Measurements from ENCODE around the gene GABRB2.
"Not testable (repeated sequence)": the region's sequence is repeated elsewhere in the genome, so short reads cannot be mapped to it uniquely, and the experiment has no call there.

- TF ChIP-seq CTCF (IDR thresholded peaks at IDR 0.05); POLR2AphosphoS5 (IDR thresholded peaks at IDR 0.05; ENCODE audit: low read depth, low read length); REST (IDR thresholded peaks at IDR 0.05; ENCODE audit: insufficient read depth in 1 of 2, low read depth in 2 of 2, low read length in 1 of 2); TCF7L2 (IDR thresholded peaks at IDR 0.05; ENCODE audit: low read depth, low read length): not testable (repeated sequence)
Observed at GRCh38 chr5:161505160-161505559, 41.4 kb downstream of the GABRB2 start.

All from Panc1 (cell line).